Vagina (tissue), 2 donors: ENCODE results near the gene PCNX1. TPM values are rescaled to one million over a fixed set of nuclear protein-coding genes. Genes with fewer than 3 reads are reported as not detected.

Source experiments
- DNase-seq, 2 donors: peaks; one replicate each; pipeline ENCODE4 v3.0.0-alpha.2; 2017; ENCODE audit errors: extremely low spot score in 2 of 2
- H3K27ac ChIP-seq: fragments of 200-600 bp; sonication (generic); one replicate; pipeline ENCODE4 v1.5.1; 2019
- H3K27me3 ChIP-seq: fragments of 200-600 bp; sonication (generic); one replicate; pipeline ENCODE4 v1.5.1; 2019
- H3K36me3 ChIP-seq, 2 donors: fragments of 200-600 bp; sonication (generic); one replicate each; pipeline ENCODE4 v1.5.1; 2017 to 2019
- H3K4me1 ChIP-seq: fragments of 200-600 bp; sonication (generic); one replicate; pipeline ENCODE4 v1.5.1; 2019
- H3K4me3 ChIP-seq, 2 donors: fragments of 200-600 bp; sonication (generic); 1 replicate in 1 of 2; 2 replicates in 1 of 2; pipeline ENCODE4 v1.5.1; 2016 to 2019
- H3K9me3 ChIP-seq: fragments of 200-600 bp; sonication (generic); one replicate; pipeline ENCODE4 v1.5.1; 2019
- CTCF ChIP-seq, 3 experiments: fragments of 450-650 bp in 2 of 3; fragments of 200-600 bp in 1 of 3; sonication (generic) in 1 of 3; IDR thresholded peaks; one replicate each; pipeline ENCODE4 v1.5.1; 2017 to 2019; ENCODE audit warnings: antibody characterized with exemption in 3 of 3, mild to moderate bottlenecking in 2 of 3, moderate library complexity in 2 of 3
- POLR2A ChIP-seq, 2 donors: fragments of 450-650 bp; IDR thresholded peaks; one replicate each; pipeline ENCODE4 v1.6.1; 2017; ENCODE audit warnings: antibody characterized with exemption in 2 of 2, mild to moderate bottlenecking in 2 of 2, moderate library complexity in 2 of 2
- POLR2AphosphoS5 ChIP-seq, 2 donors: sonication (generic); formaldehyde crosslinking; IDR thresholded peaks; one replicate each; pipeline ENCODE4 v1.9.0; 2017; ENCODE audit warnings: antibody characterized with exemption in 2 of 2, mild to moderate bottlenecking in 2 of 2, low read depth in 1 of 2; ENCODE audit not compliant: insufficient read depth in 1 of 2
- intact Hi-C: fragments of 100-400 bp; cut with DNase I; formaldehyde crosslinking; loops from one replicate; pipeline ENCODE4 v1.15.1; 2023
- total RNA-seq: library from RNA; depleted of rRNA; stranded (reverse); fragments of >200 nt; gene quantifications from one replicate; pipeline ENCODE4 v1.2.3, GENCODE V29; 2016

The PCNX1 gene
- total RNA-seq, 1 donor from 2014 or later, result 59.7 TPM

- intact Hi-C loops, result no loop called here
- Histone ChIP-seq H3K27me3 (no peaks in the 10 kb centered on the region), H3K27ac (no peak overlapping the region), H3K36me3 (no peaks in the 10 kb centered on the region), H3K4me1 (no peaks in the 10 kb centered on the region), H3K4me3 (no peak overlapping the region), H3K9me3 (no peaks in the 10 kb centered on the region)
- TF ChIP-seq POLR2A (IDR thresholded peaks at IDR 0.05), result no peak
- no peak for TF ChIP-seq POLR2AphosphoS5 (IDR thresholded peaks at IDR 0.05; ENCODE audit: insufficient read depth in 1 of 2, low read depth in 1 of 2)
- TF ChIP-seq CTCF (IDR thresholded peaks at IDR 0.05), result no peak
- DNase-seq, result no peak
Measured at GRCh38 chr14:71001742-71002141, 94.5 kb downstream of the PCNX1 start.

GRCh38 chr14:71003156-71003555 lies 95.9 kb downstream of the PCNX1 start:
- intact Hi-C loops, result no loop called here
- H3K4me3 ChIP-seq, result no peak overlapping the region
- H3K36me3 ChIP-seq, result no peaks in the 10 kb centered on the region
- TF ChIP-seq POLR2A (IDR thresholded peaks at IDR 0.05) (no peak), POLR2AphosphoS5 (IDR thresholded peaks at IDR 0.05; ENCODE audit: insufficient read depth in 1 of 2, low read depth in 1 of 2) (no peak), CTCF (IDR thresholded peaks at IDR 0.05) (no peak)
- no peaks in the 10 kb centered on the region for H3K4me1 ChIP-seq
- H3K27me3 ChIP-seq, result no peaks in the 10 kb centered on the region
- DNase-seq, result no peak
- H3K9me3 ChIP-seq, result no peaks in the 10 kb centered on the region
- no peak overlapping the region for H3K27ac ChIP-seq

GRCh38 chr14:71004481-71004880 lies 97.2 kb downstream of the PCNX1 start:
- TF ChIP-seq CTCF (IDR thresholded peaks at IDR 0.05) (no peak), POLR2AphosphoS5 (IDR thresholded peaks at IDR 0.05; ENCODE audit: insufficient read depth in 1 of 2, low read depth in 1 of 2) (no peak), POLR2A (IDR thresholded peaks at IDR 0.05) (no peak)
- Histone ChIP-seq H3K4me3 (no peak overlapping the region), H3K27me3 (no peaks in the 10 kb centered on the region), H3K27ac (no peak overlapping the region), H3K9me3 (no peaks in the 10 kb centered on the region), H3K36me3 (no peaks in the 10 kb centered on the region), H3K4me1 (no peaks in the 10 kb centered on the region)
- DNase-seq, result no peak
- intact Hi-C loops, result no loop called here

GRCh38 chr14:71005076-71005475 lies 97.8 kb downstream of the PCNX1 start:
- intact Hi-C loops, result no loop called here

GRCh38 chr14:71006200-71006563 lies 98.9 kb downstream of the PCNX1 start:
- intact Hi-C loops, result no loop called here
- H3K4me1 ChIP-seq, result no peaks in the 10 kb centered on the region
- no peak overlapping the region for H3K27ac ChIP-seq
- no peaks in the 10 kb centered on the region for H3K27me3 ChIP-seq
- no peak for TF ChIP-seq POLR2A (IDR thresholded peaks at IDR 0.05)
- H3K9me3 ChIP-seq, result no peaks in the 10 kb centered on the region
- no peak overlapping the region for H3K4me3 ChIP-seq
- no peaks in the 10 kb centered on the region for H3K36me3 ChIP-seq
- no peak for DNase-seq

More at GRCh38 chr14:71005076-71005475, 97.8 kb downstream of the PCNX1 start:
- Histone ChIP-seq H3K4me3 (no peak overlapping the region), H3K27me3 (no peaks in the 10 kb centered on the region), H3K9me3 (no peaks in the 10 kb centered on the region), H3K36me3 (no peaks in the 10 kb centered on the region), H3K27ac (no peak overlapping the region), H3K4me1 (no peaks in the 10 kb centered on the region)
- TF ChIP-seq CTCF (IDR thresholded peaks at IDR 0.05) (no peak), POLR2AphosphoS5 (IDR thresholded peaks at IDR 0.05; ENCODE audit: insufficient read depth in 1 of 2, low read depth in 1 of 2) (no peak), POLR2A (IDR thresholded peaks at IDR 0.05) (no peak)
- DNase-seq, result no peak

GRCh38 chr14:71011479-71011878 lies 104.2 kb downstream of the PCNX1 start:
- H3K27ac ChIP-seq, result no peak overlapping the region
- H3K27me3 ChIP-seq, result no peaks in the 10 kb centered on the region
- TF ChIP-seq CTCF (IDR thresholded peaks at IDR 0.05), result no peak
- TF ChIP-seq POLR2A (IDR thresholded peaks at IDR 0.05), result no peak
- no peak for TF ChIP-seq POLR2AphosphoS5 (IDR thresholded peaks at IDR 0.05; ENCODE audit: insufficient read depth in 1 of 2, low read depth in 1 of 2)
- H3K4me1 ChIP-seq, result no peaks in the 10 kb centered on the region
- intact Hi-C loops, result no loop called here
- peaks cover 0 to 6% of the 10 kb centered on the region in 2 donors for H3K36me3 ChIP-seq
- H3K4me3 ChIP-seq, result no peak overlapping the region
- H3K9me3 ChIP-seq, result no peaks in the 10 kb centered on the region
- DNase-seq, result no peak
